Measurements from ENCODE around the gene HMCN2. TPM values are rescaled to one million over a fixed set of nuclear protein-coding genes. Genes with fewer than 3 reads are reported as not detected.

The HMCN2 gene
- total RNA-seq, 6 experiments from 2014 or later, result 0.31 to 2.0 (median 1.1) TPM

DNA sequence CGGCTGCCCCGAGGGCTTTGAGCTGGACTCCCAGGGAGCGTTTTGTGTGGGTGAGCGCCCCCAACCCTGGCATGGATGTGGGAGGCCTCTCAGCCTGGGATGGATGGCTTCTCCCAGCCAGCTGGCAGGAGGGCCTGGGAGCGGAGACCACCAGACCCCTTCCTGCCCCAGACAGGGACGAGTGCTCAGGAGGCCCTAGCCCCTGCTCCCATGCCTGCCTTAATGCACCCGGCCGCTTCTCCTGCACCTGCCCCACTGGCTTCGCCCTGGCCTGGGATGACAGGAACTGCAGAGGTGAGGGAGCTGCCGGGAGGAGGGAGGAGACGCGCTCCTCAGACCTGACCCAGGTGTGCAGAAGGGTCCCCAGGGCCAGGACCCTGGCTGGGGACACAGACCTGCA, 161.8 kb downstream of the HMCN2 start:
- no peaks in the 10 kb centered on the region for H3K27me3 ChIP-seq
- H3K36me3 ChIP-seq, result no peaks in the 10 kb centered on the region
- no peak overlapping the region for H3K27ac ChIP-seq
- no peak overlapping the region for H3K4me3 ChIP-seq
- WGBS (ENCODE audit: insufficient coverage, low coverage, low lambda C conversion rate, missing lambda C conversion rate), result no CpG with 5 or more reads among the region's 12 CpGs
- no peaks in the 10 kb centered on the region for H3K9me3 ChIP-seq
- no peak for DNase-seq
- TF ChIP-seq POLR2A (IDR thresholded peaks at IDR 0.05), result no peak
- TF ChIP-seq, protein P1, sequence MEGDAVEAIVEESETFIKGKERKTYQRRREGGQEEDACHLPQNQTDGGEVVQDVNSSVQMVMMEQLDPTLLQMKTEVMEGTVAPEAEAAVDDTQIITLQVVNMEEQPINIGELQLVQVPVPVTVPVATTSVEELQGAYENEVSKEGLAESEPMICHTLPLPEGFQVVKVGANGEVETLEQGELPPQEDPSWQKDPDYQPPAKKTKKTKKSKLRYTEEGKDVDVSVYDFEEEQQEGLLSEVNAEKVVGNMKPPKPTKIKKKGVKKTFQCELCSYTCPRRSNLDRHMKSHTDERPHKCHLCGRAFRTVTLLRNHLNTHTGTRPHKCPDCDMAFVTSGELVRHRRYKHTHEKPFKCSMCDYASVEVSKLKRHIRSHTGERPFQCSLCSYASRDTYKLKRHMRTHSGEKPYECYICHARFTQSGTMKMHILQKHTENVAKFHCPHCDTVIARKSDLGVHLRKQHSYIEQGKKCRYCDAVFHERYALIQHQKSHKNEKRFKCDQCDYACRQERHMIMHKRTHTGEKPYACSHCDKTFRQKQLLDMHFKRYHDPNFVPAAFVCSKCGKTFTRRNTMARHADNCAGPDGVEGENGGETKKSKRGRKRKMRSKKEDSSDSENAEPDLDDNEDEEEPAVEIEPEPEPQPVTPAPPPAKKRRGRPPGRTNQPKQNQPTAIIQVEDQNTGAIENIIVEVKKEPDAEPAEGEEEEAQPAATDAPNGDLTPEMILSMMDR (IDR thresholded peaks at IDR 0.05), result no peak
- H3K4me1 ChIP-seq, result peaks cover 0 to 9% (median 0%) of the 10 kb centered on the region in 4 donors
- no peak for ATAC-seq
- intact Hi-C loops (cut with DNase I), result loop anchor here in 1 of 2 donors (10.0 kb wide), 1 partner anchor 83 kb away; no protein-coding TSS in a partner anchor

DNA sequence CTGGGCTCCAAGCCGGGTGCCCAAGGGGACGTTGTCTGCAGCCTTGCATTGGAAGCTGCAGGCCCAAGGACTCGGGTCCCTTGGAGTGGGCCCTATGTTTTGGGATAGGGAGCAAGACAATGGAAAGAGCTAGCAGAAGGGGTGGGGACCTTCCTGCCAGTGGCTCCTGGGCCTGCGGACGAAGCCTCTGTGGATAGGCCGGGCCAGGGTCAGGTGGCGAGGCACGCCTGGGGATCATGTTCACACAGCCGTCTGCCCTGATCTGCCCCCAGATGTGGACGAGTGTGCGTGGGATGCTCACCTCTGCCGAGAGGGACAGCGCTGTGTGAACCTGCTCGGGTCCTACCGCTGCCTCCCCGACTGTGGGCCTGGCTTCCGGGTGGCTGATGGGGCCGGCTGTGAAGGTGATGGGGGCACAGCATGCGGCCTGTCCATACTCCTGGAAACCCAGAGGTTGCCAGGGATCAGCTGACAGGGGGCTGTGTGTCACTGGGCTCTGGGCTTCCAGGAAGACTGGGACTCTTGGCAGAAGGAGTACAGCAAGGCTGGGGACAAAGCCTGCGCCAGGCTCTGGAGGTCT, 162.6 kb downstream of the HMCN2 start:
- no peak for TF ChIP-seq POLR2A (IDR thresholded peaks at IDR 0.05)
- TF ChIP-seq, protein P1 (IDR thresholded peaks at IDR 0.05), result no peak
- H3K36me3 ChIP-seq, result no peaks in the 10 kb centered on the region
- intact Hi-C loops (cut with DNase I), result loop anchor here in 1 of 2 donors (10.0 kb wide), 1 partner anchor 83 kb away; no protein-coding TSS in a partner anchor
- DNase-seq (no peak), ATAC-seq (no peak)
- H3K9me3 ChIP-seq, result no peaks in the 10 kb centered on the region
- WGBS (ENCODE audit: insufficient coverage, low coverage, low lambda C conversion rate, missing lambda C conversion rate), result 60% methylated on average over 1 of the region's 20 CpGs
- H3K4me1 ChIP-seq, result peaks cover 0 to 13% (median 0%) of the 10 kb centered on the region in 4 donors
- H3K27ac ChIP-seq, result no peak overlapping the region
- H3K27me3 ChIP-seq, result no peaks in the 10 kb centered on the region
- H3K4me3 ChIP-seq, result no peak overlapping the region

DNA sequence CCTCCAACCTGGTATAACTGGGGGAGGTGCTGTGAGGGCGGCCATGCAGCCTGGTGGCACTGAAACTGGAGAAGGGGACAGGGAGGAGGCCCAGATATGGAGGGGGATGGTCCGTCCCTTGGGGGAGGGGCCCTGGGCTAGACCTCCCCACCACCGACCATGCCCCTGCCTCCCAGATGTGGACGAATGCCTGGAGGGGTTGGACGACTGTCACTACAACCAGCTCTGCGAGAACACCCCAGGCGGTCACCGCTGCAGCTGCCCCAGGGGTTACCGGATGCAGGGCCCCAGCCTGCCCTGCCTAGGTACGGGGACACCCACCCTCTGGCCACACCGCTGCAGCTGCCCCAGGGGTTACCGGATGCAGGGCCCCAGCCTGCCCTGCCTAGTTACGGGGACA, 163.8 kb downstream of the HMCN2 start:
- whole genome bisulfite sequencing (ENCODE audit: insufficient coverage, low coverage, low lambda C conversion rate, missing lambda C conversion rate), result no CpG with 5 or more reads among the region's 13 CpGs
- DNase-seq, result no peak

DNA sequence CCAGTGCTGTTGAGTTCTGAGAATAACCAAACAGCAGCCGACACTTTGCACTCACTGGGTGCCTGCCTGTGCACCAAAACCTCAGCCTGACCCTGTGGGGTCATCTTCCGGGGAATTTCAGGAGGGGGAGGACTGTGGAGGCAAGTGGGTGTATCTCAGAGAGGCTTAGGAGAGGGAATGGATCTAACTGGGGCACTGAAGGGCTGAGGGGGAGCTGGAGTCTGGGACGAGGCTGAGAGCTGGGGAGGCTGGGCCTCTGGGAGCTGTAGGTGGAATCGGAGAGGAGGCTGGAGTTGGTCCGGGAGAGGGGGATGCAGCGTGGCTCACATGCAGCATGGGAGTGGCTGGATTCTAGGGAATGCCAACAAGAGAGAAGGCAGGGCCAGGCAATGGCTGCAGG, 164.3 kb downstream of the HMCN2 start:
- no peaks in the 10 kb centered on the region for H3K36me3 ChIP-seq
- TF ChIP-seq POLR2A (IDR thresholded peaks at IDR 0.05), result no peak
- TF ChIP-seq, protein P1 (IDR thresholded peaks at IDR 0.05), result no peak
- ATAC-seq (no peak), DNase-seq (no peak)
- H3K9me3 ChIP-seq, result no peaks in the 10 kb centered on the region
- H3K4me1 ChIP-seq, result peaks cover 0 to 20% (median 0%) of the 10 kb centered on the region in 4 donors
- H3K4me3 ChIP-seq, result no peak overlapping the region
- no peaks in the 10 kb centered on the region for H3K27me3 ChIP-seq
- H3K27ac ChIP-seq, result no peak overlapping the region
- 78% methylated on average over 4 of the region's 6 CpGs for WGBS (ENCODE audit: insufficient coverage, low coverage, low lambda C conversion rate, missing lambda C conversion rate)
- intact Hi-C loops (cut with DNase I), result loop anchor here in 1 of 2 donors (10.0 kb wide), 1 partner anchor 85 kb away; no protein-coding TSS in a partner anchor

More for the DNA sequence above, 163.8 kb downstream of the HMCN2 start:
- Histone ChIP-seq H3K9me3 (no peaks in the 10 kb centered on the region), H3K27ac (no peak overlapping the region), H3K4me1 (peaks cover 0 to 20% (median 0%) of the 10 kb centered on the region in 4 donors), H3K36me3 (no peaks in the 10 kb centered on the region), H3K4me3 (no peak overlapping the region), H3K27me3 (no peaks in the 10 kb centered on the region)
- ATAC-seq, result no peak
- intact Hi-C loops (cut with DNase I), result loop anchor here in 1 of 2 donors (10.0 kb wide), 1 partner anchor 85 kb away; no protein-coding TSS in a partner anchor
- no peak for TF ChIP-seq POLR2A (IDR thresholded peaks at IDR 0.05)
- TF ChIP-seq, protein P1 (IDR thresholded peaks at IDR 0.05), result no peak

All from right lobe of liver (tissue), 6 donors.